SH-SY5Y (cell line): ENCODE results near the gene JMJD7.

Experiments
- GATA2 ChIP-seq: IDR thresholded peaks from 2 replicates; pipeline ENCODE4 v1.6.1; 2011; ENCODE audit warnings: mild to moderate bottlenecking, low read depth, low read length
- GATA3 ChIP-seq: IDR thresholded peaks from 2 replicates; pipeline ENCODE4 v1.6.1; 2011; ENCODE audit warnings: low read depth, mild to moderate bottlenecking, low read length, moderate library complexity

Gene JMJD7

DNA sequence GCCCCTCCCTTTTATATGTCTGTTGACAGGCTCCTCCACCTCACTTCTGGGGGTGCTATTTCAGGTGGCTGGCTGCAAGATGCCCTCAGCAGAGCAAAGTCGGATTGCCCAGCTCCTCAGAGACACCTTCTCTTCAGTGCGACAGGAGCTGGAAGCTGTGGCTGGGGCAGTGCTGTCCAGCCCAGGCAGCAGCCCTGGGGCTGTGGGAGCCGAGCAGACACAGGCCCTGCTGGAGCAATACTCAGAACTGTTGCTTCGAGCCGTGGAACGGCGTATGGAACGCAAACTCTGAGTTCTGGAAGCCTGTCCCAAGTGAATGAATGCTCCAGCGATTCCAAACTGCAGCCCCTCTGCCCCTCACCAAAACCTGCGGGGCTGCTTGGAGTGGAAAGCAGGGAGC lies 2.7 kb upstream of the JMJD7 start:
- no peak for TF ChIP-seq GATA2
- TF ChIP-seq GATA3 = no peak

DNA sequence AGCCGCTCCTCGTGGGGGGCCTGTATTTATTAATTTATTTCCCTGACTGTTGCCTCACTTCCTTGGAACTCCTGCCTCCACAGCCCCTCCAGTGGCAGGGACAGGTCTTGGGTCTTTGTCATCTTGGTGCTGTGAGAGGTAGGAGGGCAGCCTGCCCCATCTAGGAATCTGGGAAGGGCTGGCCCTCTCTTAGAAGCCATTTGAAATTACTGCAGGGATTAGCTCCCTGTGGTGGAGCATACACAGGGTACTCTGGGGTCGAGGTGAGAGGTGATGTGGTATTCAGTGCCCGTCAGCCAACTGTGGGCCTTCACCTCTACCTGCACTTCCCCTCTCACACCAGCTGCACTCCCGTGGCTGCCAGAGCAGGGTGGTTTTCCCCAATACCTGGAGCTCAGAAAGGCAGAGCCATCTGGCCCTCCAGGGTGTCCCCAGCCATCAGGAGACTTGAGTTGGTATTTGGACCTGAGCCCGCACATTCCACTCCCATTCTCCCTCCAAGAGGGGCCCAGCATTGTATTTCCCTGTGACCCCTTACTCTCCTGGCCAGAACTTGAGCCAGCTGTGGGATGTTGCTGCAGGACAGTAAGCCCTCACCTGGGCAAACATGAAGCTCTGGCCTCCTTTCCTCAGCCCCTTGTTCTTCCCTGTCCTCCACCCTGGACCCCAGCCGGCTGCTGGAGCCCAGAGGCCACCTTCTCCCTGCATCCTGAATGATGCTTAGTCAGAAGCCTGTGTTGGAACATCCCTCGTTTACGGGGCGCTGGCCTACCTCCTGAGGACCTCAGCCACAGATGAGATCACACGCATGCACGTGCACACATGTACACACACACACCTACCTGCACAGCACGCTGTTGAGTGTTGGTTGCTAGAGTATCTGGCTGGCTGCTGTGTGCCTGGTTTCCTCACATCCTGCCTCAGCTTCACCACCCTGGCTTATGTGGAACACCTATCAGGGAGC lies 2.0 kb upstream of the JMJD7 start:
- no peak for TF ChIP-seq GATA3
- no peak for TF ChIP-seq GATA2

DNA sequence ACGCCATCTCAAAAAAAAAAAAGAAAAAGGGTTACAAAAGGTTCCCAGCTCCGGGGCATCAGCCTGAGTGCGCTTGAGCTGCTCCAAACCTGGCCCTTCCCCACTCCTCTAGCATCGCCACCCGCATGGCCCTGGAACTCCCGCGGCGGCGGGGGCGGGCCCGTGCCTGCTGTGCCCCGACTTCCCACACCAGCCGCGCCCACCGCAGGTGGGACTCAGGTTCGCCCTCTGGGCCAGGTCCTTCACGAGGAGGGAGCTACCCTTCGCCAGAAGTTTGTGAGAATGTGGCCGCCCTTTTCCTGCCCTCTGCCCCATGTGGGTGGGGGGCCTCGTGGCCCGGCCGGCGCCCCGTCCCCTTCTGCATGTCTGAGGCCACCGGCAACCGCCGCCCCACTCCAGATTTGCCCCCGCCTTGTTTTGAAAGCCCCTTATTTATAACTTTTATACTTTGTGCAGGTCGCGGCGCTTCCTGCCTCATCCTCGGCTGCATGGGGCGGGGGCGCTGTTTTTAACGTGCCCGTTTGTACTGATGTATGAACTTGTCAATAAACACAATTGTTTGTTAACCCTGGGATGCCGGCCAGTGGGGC lies 507 bp upstream of the JMJD7 start:
- TF ChIP-seq GATA3 (no peak), GATA2 (no peak)

DNA sequence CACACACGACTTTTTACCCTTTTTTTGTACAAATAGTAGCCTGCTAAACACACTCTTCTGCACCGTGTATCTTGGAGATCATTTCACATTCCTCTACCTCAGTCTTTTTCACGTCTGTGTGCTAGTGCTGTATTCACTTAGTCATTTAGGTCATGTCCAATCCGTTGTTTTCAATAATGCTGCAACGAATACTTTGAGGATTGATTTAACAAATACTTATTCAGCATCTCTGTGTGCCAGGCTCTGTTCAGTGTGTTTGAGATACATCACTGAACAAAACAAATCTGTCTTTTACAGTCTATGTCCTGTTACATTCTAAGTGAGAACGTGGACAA lies 882 bp downstream of the JMJD7 start:
- TF ChIP-seq GATA2 (no peak), GATA3 (no peak)

DNA sequence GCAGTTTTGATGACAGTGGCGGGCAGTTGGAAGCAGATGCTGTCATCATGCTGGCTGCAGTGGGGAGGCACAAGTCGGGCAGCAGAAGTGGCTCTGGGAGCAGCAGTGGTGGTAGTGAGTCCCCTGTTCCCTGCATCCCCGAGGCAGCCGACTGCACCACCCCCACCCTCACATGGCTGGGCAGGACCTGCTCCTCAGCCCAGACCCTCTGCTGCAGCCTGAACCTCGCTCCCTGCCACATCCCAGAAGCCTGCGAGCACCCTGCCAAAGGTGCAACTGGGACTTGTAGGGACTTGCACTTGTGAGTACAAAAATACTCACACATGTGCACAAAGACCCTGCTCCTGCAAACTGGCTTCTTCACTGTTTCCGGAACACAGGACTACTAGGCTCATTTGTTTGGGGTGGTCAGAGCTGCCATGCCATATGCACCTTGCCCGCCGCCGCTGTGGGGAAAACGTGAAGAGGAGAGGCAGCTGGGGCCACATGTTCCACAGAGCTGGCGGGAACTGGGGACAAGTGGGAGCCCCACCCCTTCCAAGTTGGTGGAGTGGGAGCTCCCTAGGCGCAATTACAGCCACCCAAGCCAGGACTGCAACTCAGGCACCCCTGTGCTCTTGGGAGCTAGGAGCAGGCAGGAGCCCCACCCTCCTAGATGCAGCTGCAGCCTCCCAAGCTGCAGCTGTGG lies 2.2 kb downstream of the JMJD7 start:
- no peak for TF ChIP-seq GATA2

DNA sequence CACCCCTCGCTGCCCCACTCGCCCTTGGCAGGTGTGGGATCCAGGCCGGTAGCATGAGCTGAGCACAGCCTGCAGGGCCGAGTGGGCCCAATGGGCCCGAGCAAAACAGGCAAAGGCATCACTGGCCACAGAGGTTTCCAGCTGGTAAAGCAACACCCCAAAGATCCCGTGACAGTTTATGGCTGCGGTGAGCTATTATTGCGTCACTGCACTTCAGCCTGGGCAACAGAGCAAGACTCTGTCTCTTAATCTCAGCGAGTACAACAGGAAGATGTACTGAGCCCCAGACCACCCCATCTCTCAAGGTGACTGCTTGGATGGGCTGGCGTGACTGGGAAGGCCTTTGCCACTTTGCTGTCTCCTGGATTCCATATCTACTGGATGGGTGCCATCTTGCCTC lies 4.3 kb downstream of the JMJD7 start:
- TF ChIP-seq GATA2 (no peak), GATA3 (no peak)

DNA sequence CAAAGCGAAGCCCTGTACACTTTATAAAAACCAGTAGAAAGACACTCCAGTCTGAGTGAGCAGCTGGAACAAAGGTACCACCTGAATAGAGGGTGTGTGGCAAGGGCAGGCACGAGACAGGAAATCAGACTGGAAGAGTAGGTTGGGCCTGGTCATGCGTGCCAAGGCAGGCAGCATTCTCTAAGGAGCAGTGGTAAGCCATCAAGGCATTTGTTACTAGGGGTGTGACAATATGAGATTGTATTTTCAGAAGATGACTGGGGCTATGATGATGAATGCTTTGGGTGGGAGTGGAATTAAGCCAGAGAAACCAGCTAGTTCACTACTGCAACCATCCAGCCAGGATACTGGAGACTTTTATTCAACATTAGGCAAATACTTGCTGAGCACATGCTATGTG lies 5.0 kb downstream of the JMJD7 start:
- TF ChIP-seq GATA3 = no peak
- TF ChIP-seq GATA2 = no peak

DNA sequence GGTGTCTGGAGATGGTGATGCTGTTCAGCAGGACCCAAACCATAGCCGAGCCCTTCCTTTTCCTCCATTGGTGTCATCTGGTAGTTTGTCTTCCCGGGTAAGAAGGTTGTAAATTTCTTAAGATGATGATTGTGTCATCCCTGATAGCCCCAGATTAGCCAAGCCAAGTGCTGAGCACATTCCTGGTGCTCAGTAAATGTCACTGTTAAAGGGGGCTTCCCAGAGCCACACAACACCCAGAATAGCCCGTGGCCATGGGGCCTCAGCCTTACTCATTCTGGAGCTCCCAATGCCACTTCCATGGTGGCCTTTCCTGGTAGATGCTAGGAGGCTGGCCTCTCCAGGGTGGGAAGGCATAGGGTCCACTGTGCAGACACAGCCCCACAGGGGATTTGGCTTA lies 6.2 kb downstream of the JMJD7 start:
- TF ChIP-seq GATA3 (no peak), GATA2 (no peak)

DNA sequence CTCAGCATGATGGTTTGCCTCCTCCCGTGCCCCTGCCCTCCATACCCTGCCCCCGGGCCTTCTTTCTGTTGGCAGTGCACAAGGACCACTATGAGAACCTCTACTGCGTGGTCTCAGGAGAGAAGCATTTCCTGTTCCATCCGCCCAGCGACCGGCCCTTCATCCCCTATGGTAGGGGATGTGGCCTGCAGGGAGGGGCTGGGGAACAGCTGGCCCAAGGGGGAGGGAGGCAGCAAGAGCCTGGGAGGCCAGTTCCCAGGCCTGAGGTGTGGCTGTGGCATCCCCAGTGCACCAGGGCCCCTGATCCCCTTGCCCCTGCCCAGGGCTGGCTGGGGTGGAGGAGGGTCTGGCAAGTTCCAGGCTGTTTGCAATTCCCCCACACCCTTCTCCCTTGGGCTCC lies 8.2 kb downstream of the JMJD7 start:
- TF ChIP-seq GATA2 = no peak

DNA sequence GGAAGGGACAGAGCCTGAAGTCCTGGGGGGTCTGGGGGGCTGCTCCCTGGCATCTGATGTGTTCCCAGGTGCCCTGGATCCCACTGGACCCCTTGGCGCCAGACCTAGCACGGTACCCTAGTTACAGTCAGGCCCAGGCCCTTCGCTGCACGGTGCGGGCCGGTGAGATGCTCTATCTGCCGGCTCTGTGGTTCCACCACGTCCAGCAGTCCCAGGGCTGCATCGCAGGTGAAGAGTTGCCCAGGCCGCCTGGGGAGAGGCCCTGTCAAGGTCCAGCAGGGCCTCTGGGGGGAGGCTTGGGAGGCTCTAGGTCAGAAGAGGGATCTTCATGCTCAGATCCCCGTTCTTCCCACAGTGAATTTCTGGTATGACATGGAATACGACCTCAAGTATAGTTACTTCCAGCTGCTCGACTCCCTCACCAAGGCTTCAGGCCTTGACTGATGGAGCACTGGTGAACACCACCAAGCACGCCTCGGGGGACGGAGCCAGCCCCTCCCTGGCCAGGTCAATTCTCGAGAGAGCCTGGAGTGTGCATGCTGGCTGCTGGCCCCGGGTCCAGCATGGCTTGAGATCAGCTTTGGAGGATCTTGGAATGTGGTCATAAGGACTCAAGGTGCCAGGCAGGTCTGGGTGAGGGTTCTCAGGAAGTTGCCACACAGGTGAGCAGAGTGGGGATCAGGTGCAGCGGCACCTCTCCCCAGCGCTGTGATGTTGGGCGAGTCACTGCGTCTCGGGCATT lies 9.0 kb downstream of the JMJD7 start:
- TF ChIP-seq GATA3 = no peak
- no peak for TF ChIP-seq GATA2

DNA sequence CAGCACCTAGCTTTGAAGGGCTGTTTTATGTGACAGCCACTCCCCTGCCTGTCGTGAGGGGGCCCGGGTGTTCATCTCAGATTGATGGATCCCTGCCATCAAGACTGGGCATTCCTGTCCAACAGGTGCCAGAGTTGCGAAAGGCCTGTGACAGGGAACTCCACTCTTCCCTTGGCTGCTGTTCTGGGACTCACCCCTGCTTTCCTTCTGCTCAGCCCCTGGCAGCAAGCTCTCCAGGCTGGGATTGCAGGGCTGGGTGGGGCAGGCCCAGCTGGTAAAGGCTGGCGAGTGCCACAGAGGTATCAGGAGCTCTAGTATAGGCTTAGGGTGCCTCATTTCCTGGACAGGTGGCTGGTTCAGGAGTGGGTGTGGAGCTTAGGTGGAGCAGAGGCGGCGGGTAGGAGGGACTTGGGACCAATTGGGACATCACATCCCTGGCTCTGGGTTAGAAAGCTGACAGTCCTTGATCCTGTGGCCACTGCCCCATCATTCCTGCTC lies 10.6 kb downstream of the JMJD7 start, which contains the start of gene PLA2G4B:
Gene PLA2G4B, plus strand, starts transcription at position 448 of the 498 bp plus-strand sequence. CDS start 67 bp downstream, outside the sequence.
- no peak for TF ChIP-seq GATA2
- no peak for TF ChIP-seq GATA3

DNA sequence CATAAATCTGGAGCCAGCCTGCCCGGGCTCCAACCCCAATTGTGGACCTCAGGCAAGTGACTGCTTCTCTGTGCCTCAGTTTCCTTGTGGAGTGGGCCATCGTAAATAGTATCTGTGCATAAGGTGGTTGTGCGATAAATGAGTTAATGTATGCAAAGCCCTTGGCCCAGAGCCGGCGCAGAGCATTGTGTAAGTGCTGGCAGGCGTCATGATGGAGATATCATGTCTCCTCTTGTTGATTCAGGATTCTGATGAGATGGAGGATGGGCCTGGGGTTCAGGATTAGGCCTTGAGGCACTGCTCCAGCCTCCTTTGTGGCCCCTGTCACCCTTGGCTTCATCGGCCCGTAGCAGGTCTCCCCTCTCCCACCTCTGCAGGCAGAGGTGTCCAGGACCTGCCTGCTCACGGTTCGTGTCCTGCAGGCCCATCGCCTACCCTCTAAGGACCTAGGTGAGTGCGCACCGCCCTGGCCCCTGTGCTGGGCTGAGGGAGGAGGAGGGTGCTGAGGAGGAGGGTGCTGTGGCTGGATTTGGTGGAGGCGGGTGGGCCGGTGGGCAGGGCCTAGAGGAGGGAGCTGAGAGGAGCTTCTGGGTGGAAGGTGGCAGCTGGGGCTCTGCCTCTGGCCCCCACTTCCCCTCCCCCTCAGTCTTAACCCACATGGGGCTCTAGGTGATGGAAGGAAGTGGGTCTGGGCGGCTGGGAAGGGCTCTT lies 12.0 kb downstream of the JMJD7 start:
- TF ChIP-seq GATA3 (no peak), GATA2 (no peak)

DNA sequence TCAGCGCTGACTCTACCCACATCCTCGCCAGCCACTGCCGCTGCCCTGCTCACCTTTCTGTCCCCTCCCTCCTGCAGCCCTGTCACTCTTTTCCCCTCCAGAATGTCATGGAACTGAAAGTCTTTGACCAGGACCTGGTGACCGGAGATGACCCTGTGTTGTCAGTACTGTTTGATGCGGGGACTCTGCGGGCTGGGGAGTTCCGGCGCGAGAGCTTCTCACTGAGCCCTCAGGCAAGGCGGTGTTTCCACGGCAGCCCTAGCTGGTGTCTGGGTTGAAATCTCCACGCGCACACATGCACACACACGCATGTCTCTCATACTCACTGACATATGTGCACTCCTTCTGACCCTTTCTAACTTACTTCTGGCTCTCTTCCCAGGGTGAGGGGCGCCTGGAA lies 12.8 kb downstream of the JMJD7 start:
- TF ChIP-seq GATA2 = no peak
- TF ChIP-seq GATA3 = no peak
